ENCODE data around the gene ANO2. TPM values are rescaled to one million over a fixed set of nuclear protein-coding genes. Genes with fewer than 3 reads are reported as not detected.

ANO2 gene
- total RNA-seq, 2 donors from 2014 or later, result 0.89 TPM; not detected in 1

- Mint-ChIP-seq H3K27me3 (peaks cover 13% of the 10 kb centered on the region), H3K4me3 (no peak overlapping the region)
- no peak for ATAC-seq
Observed at GRCh38 chr12:5780536-5780935, 164.5 kb downstream of the ANO2 start.

GRCh38 chr12:5779401-5779800 lies 165.7 kb downstream of the ANO2 start:
- Mint-ChIP-seq H3K4me3 (no peak overlapping the region), H3K4me1 (no peaks in the 10 kb centered on the region), H3K36me3 (ENCODE audit: low read depth) (no peaks in the 10 kb centered on the region), H3K27me3 (peaks cover 13% of the 10 kb centered on the region), H3K27ac (no peak overlapping the region)
- ATAC-seq (no peak), DNase-seq (no peak)
- H3K9me3 ChIP-seq (ENCODE audit: control insufficient read depth, low read length, poor library complexity, severe bottlenecking), result no peaks in the 10 kb centered on the region

More at GRCh38 chr12:5780536-5780935, 164.5 kb downstream of the ANO2 start:
- no peaks in the 10 kb centered on the region for H3K9me3 ChIP-seq (ENCODE audit: control insufficient read depth, low read length, poor library complexity, severe bottlenecking)
- no peak for DNase-seq
- H3K27ac Mint-ChIP-seq, result no peak overlapping the region
- H3K4me1 Mint-ChIP-seq, result no peaks in the 10 kb centered on the region
- H3K36me3 Mint-ChIP-seq (ENCODE audit: low read depth), result no peaks in the 10 kb centered on the region

GRCh38 chr12:5778821-5779220 lies 166.2 kb downstream of the ANO2 start:
- Mint-ChIP-seq H3K27me3 (peaks cover 13% of the 10 kb centered on the region), H3K27ac (no peak overlapping the region)

GRCh38 chr12:5777451-5777850 lies 167.6 kb downstream of the ANO2 start:
- Mint-ChIP-seq H3K4me3 (no peak overlapping the region), H3K27me3 (peaks cover 13% of the 10 kb centered on the region), H3K4me1 (no peaks in the 10 kb centered on the region), H3K27ac (no peak overlapping the region), H3K36me3 (ENCODE audit: low read depth) (no peaks in the 10 kb centered on the region)
- no peak for ATAC-seq
- DNase-seq, result no peak
- no peaks in the 10 kb centered on the region for H3K9me3 ChIP-seq (ENCODE audit: control insufficient read depth, low read length, poor library complexity, severe bottlenecking)

More at GRCh38 chr12:5778821-5779220, 166.2 kb downstream of the ANO2 start:
- no peaks in the 10 kb centered on the region for H3K9me3 ChIP-seq (ENCODE audit: control insufficient read depth, low read length, poor library complexity, severe bottlenecking)
- DNase-seq, result no peak
- H3K4me3 Mint-ChIP-seq, result no peak overlapping the region
- no peak for ATAC-seq
- no peaks in the 10 kb centered on the region for H3K36me3 Mint-ChIP-seq (ENCODE audit: low read depth)
- H3K4me1 Mint-ChIP-seq, result no peaks in the 10 kb centered on the region

- no peak overlapping the region for H3K4me3 Mint-ChIP-seq
- peaks cover 13% of the 10 kb centered on the region for H3K27me3 Mint-ChIP-seq
- H3K36me3 Mint-ChIP-seq (ENCODE audit: low read depth), result no peaks in the 10 kb centered on the region
- no peaks in the 10 kb centered on the region for H3K9me3 ChIP-seq (ENCODE audit: control insufficient read depth, low read length, poor library complexity, severe bottlenecking)
- ATAC-seq (no peak), DNase-seq (no peak)
- no peak overlapping the region for H3K27ac Mint-ChIP-seq
- H3K4me1 Mint-ChIP-seq, result no peaks in the 10 kb centered on the region
Observed at GRCh38 chr12:5776091-5776490, 169.0 kb downstream of the ANO2 start.

GRCh38 chr12:5773550-5773949 lies 171.5 kb downstream of the ANO2 start:
- no peak for ATAC-seq
- no peak overlapping the region for H3K4me3 Mint-ChIP-seq
- DNase-seq, result no peak

GRCh38 chr12:5771756-5772155 lies 173.3 kb downstream of the ANO2 start:
- H3K27ac Mint-ChIP-seq, result no peak overlapping the region
- H3K27me3 Mint-ChIP-seq, result peaks cover 25% of the 10 kb centered on the region
- DNase-seq, result no peak
- peaks cover 2% of the 10 kb centered on the region for H3K36me3 Mint-ChIP-seq (ENCODE audit: low read depth)
- ATAC-seq, result no peak
- no peaks in the 10 kb centered on the region for H3K4me1 Mint-ChIP-seq
- H3K4me3 Mint-ChIP-seq, result no peak overlapping the region
- H3K9me3 ChIP-seq (ENCODE audit: control insufficient read depth, low read length, poor library complexity, severe bottlenecking), result no peaks in the 10 kb centered on the region

More at GRCh38 chr12:5773550-5773949, 171.5 kb downstream of the ANO2 start:
- H3K36me3 Mint-ChIP-seq (ENCODE audit: low read depth), result peaks cover 2% of the 10 kb centered on the region
- no peaks in the 10 kb centered on the region for H3K4me1 Mint-ChIP-seq
- peaks cover 21% of the 10 kb centered on the region for H3K27me3 Mint-ChIP-seq
- no peak overlapping the region for H3K27ac Mint-ChIP-seq
- no peaks in the 10 kb centered on the region for H3K9me3 ChIP-seq (ENCODE audit: control insufficient read depth, low read length, poor library complexity, severe bottlenecking)

- H3K9me3 ChIP-seq (ENCODE audit: control insufficient read depth, low read length, poor library complexity, severe bottlenecking), result no peaks in the 10 kb centered on the region
- DNase-seq (no peak), ATAC-seq (no peak)
- Mint-ChIP-seq H3K36me3 (ENCODE audit: low read depth) (peaks cover 2% of the 10 kb centered on the region), H3K27me3 (peaks cover 16% of the 10 kb centered on the region), H3K4me1 (no peaks in the 10 kb centered on the region), H3K27ac (no peak overlapping the region), H3K4me3 (no peak overlapping the region)
Observed at GRCh38 chr12:5770727-5771126, 174.3 kb downstream of the ANO2 start.

- Mint-ChIP-seq H3K4me1 (no peaks in the 10 kb centered on the region), H3K27ac (no peak overlapping the region), H3K36me3 (ENCODE audit: low read depth) (peaks cover 2% of the 10 kb centered on the region), H3K4me3 (no peak overlapping the region), H3K27me3 (peaks cover 14% of the 10 kb centered on the region)
- DNase-seq (no peak), ATAC-seq (no peak)
- no peaks in the 10 kb centered on the region for H3K9me3 ChIP-seq (ENCODE audit: control insufficient read depth, low read length, poor library complexity, severe bottlenecking)
Observed at GRCh38 chr12:5768581-5769196, 176.4 kb downstream of the ANO2 start.

- H3K27ac Mint-ChIP-seq, result no peak overlapping the region
- H3K36me3 Mint-ChIP-seq (ENCODE audit: low read depth), result peaks cover 2% of the 10 kb centered on the region
- no peak overlapping the region for H3K4me3 Mint-ChIP-seq
- no peaks in the 10 kb centered on the region for H3K9me3 ChIP-seq (ENCODE audit: control insufficient read depth, low read length, poor library complexity, severe bottlenecking)
- no peak for ATAC-seq
- DNase-seq, result no peak
- no peaks in the 10 kb centered on the region for H3K4me1 Mint-ChIP-seq
- peaks cover 19% of the 10 kb centered on the region for H3K27me3 Mint-ChIP-seq
Observed at GRCh38 chr12:5768171-5768570, 176.9 kb downstream of the ANO2 start.

- Mint-ChIP-seq H3K4me3 (no peak overlapping the region), H3K27me3 (peaks cover 41% of the 10 kb centered on the region), H3K27ac (no peak overlapping the region), H3K4me1 (no peaks in the 10 kb centered on the region), H3K36me3 (ENCODE audit: low read depth) (peaks cover 4% of the 10 kb centered on the region)
- H3K9me3 ChIP-seq (ENCODE audit: control insufficient read depth, low read length, poor library complexity, severe bottlenecking), result no peaks in the 10 kb centered on the region
- DNase-seq (no peak), ATAC-seq (no peak)
Observed at GRCh38 chr12:5758347-5758746, 186.7 kb downstream of the ANO2 start.

GRCh38 chr12:5756338-5756842 lies 188.7 kb downstream of the ANO2 start:
- H3K9me3 ChIP-seq (ENCODE audit: control insufficient read depth, low read length, poor library complexity, severe bottlenecking), result no peaks in the 10 kb centered on the region
- Mint-ChIP-seq H3K4me3 (no peak overlapping the region), H3K27me3 (peaks cover 39% of the 10 kb centered on the region), H3K36me3 (ENCODE audit: low read depth) (peaks cover 4% of the 10 kb centered on the region), H3K27ac (no peak overlapping the region), H3K4me1 (no peaks in the 10 kb centered on the region)
- DNase-seq (no peak), ATAC-seq (no peak)

GRCh38 chr12:5748027-5748426 lies 197.0 kb downstream of the ANO2 start:
- Mint-ChIP-seq H3K27me3 (peaks cover 9% of the 10 kb centered on the region), H3K36me3 (ENCODE audit: low read depth) (no peaks in the 10 kb centered on the region), H3K4me3 (no peak overlapping the region), H3K4me1 (no peaks in the 10 kb centered on the region), H3K27ac (no peak overlapping the region)
- no peak for DNase-seq
- H3K9me3 ChIP-seq (ENCODE audit: control insufficient read depth, low read length, poor library complexity, severe bottlenecking), result no peaks in the 10 kb centered on the region
- ATAC-seq, result no peak

- no peaks in the 10 kb centered on the region for H3K36me3 Mint-ChIP-seq (ENCODE audit: low read depth)
- ATAC-seq (no peak), DNase-seq (no peak)
- H3K4me3 Mint-ChIP-seq, result no peak overlapping the region
- no peaks in the 10 kb centered on the region for H3K9me3 ChIP-seq (ENCODE audit: control insufficient read depth, low read length, poor library complexity, severe bottlenecking)
- H3K4me1 Mint-ChIP-seq, result no peaks in the 10 kb centered on the region
- no peak overlapping the region for H3K27ac Mint-ChIP-seq
- H3K27me3 Mint-ChIP-seq, result peaks cover 16% of the 10 kb centered on the region
Observed at GRCh38 chr12:5746917-5747316, 198.1 kb downstream of the ANO2 start.

Measured in T-helper 17 cell (primary cell).